Activated T-cell treated with anti-CD3 and anti-CD28 coated beads, Interleukin-2, amount 50 U/mL, for 48 hours (primary cell): ENCODE results near the gene TTC9B.

Experiments used
- DNase-seq, 2 experiments: peaks; one replicate each; pipeline ENCODE4 v3.0.0-alpha.2; 2020

Gene TTC9B

GRCh38 chr19:40247735-40248262 lies 29.6 kb upstream of the TTC9B start:
- DNase-seq, result no peak

- DNase-seq, result no peak
Observed at GRCh38 chr19:40247178-40247577, 29.0 kb upstream of the TTC9B start.

GRCh38 chr19:40246292-40247073 lies 28.3 kb upstream of the TTC9B start:
- DNase-seq, result no peak

GRCh38 chr19:40245506-40246128 lies 27.4 kb upstream of the TTC9B start:
- no peak for DNase-seq

- no peak for DNase-seq
Observed at GRCh38 chr19:40244579-40245317, 26.6 kb upstream of the TTC9B start.

GRCh38 chr19:40243181-40243580 lies 25.0 kb upstream of the TTC9B start:
- no peak for DNase-seq

- no peak for DNase-seq
Observed at GRCh38 chr19:40242480-40242879, 24.3 kb upstream of the TTC9B start.

- no peak for DNase-seq
Observed at GRCh38 chr19:40241809-40242384, 23.7 kb upstream of the TTC9B start.

GRCh38 chr19:40241125-40241808 lies 23.1 kb upstream of the TTC9B start:
- no peak for DNase-seq

- DNase-seq, result no peak
Observed at GRCh38 chr19:40240332-40240731, 22.1 kb upstream of the TTC9B start.

GRCh38 chr19:40239415-40240226 lies 21.4 kb upstream of the TTC9B start:
- no peak for DNase-seq

- no peak for DNase-seq
Observed at GRCh38 chr19:40238775-40239174, 20.6 kb upstream of the TTC9B start.

- DNase-seq, result no peak
Observed at GRCh38 chr19:40237791-40238190, 19.6 kb upstream of the TTC9B start.

GRCh38 chr19:40236366-40236765 lies 18.2 kb upstream of the TTC9B start:
- no peak for DNase-seq

- no peak for DNase-seq
Observed at GRCh38 chr19:40236026-40236355, 17.8 kb upstream of the TTC9B start.

- DNase-seq, result no peak
Observed at GRCh38 chr19:40235238-40236025, 17.2 kb upstream of the TTC9B start.

GRCh38 chr19:40234429-40235237 lies 16.4 kb upstream of the TTC9B start:
- DNase-seq, result no peak

GRCh38 chr19:40233811-40234389 lies 15.7 kb upstream of the TTC9B start:
- no peak for DNase-seq

- DNase-seq, result no peak
Observed at GRCh38 chr19:40232949-40233810, 15.0 kb upstream of the TTC9B start.
